PFSK-1 (cell line): Measurements from ENCODE around the gene RABGAP1L.

Source experiments
- FOXP2 ChIP-seq: optimal IDR thresholded peaks from 2 replicates; pipeline ENCODE3; 2011; ENCODE audit warnings: borderline replicate concordance, control low read depth, inconsistent platforms; ENCODE audit not compliant: insufficient read depth; ENCODE audit errors: extremely low read length, extremely low read depth
- POLR2AphosphoS5 ChIP-seq: IDR thresholded peaks from 2 replicates; pipeline ENCODE4 v1.6.1; 2012; ENCODE audit warnings: low read depth, mild to moderate bottlenecking, control low read depth, low read length, moderate library complexity
- REST ChIP-seq, 2 experiments: IDR thresholded peaks; 2 replicates each; pipeline versions ENCODE4 v1.6.1 to v1.8.0; 2011 to 2012; ENCODE audit warnings: low read depth in 2 of 2, low read length in 2 of 2, control low read depth in 1 of 2, inconsistent platforms in 1 of 2, mild to moderate bottlenecking in 1 of 2, moderate library complexity in 1 of 2; ENCODE audit not compliant: insufficient read depth in 1 of 2
- SIN3A ChIP-seq: IDR thresholded peaks from 2 replicates; pipeline ENCODE4 v1.6.1; 2012; ENCODE audit warnings: mild to moderate bottlenecking, low read length, moderate library complexity, borderline replicate concordance; ENCODE audit not compliant: insufficient read depth
- TAF1 ChIP-seq: IDR thresholded peaks from 2 replicates; pipeline ENCODE4 v1.6.1; 2012; ENCODE audit warnings: low read length, control low read depth, borderline replicate concordance; ENCODE audit not compliant: insufficient read depth

RABGAP1L gene

GRCh38 chr1:174480324-174480723 lies 321.0 kb downstream of the RABGAP1L start:
- TF ChIP-seq SIN3A (no peak), POLR2AphosphoS5 (no peak)

- TF ChIP-seq TAF1 (no peak), FOXP2 (no peak), SIN3A (no peak), REST (IDR thresholded peaks at IDR 0.05; ENCODE audit: insufficient read depth in 1 of 2, low read depth in 2 of 2, low read length in 2 of 2) (no peak), POLR2AphosphoS5 (no peak)
These were observed 332.3 kb downstream of the RABGAP1L start for GRCh38 chr1:174491606-174492005.

- no peak for TF ChIP-seq SIN3A
- TF ChIP-seq POLR2AphosphoS5: no peak
- TF ChIP-seq REST (IDR thresholded peaks at IDR 0.05; ENCODE audit: insufficient read depth in 1 of 2, low read depth in 2 of 2, low read length in 2 of 2): no peak
- no peak for TF ChIP-seq FOXP2
- no peak for TF ChIP-seq TAF1
These were observed 338.2 kb downstream of the RABGAP1L start for GRCh38 chr1:174497478-174497877.

- TF ChIP-seq POLR2AphosphoS5 (no peak), TAF1 (no peak), SIN3A (no peak), FOXP2 (no peak), REST (IDR thresholded peaks at IDR 0.05; ENCODE audit: insufficient read depth in 1 of 2, low read depth in 2 of 2, low read length in 2 of 2) (no peak)
These were observed 360.5 kb downstream of the RABGAP1L start for GRCh38 chr1:174519844-174520243.

- TF ChIP-seq REST (IDR thresholded peaks at IDR 0.05; ENCODE audit: insufficient read depth in 1 of 2, low read depth in 2 of 2, low read length in 2 of 2) (no peak), POLR2AphosphoS5 (no peak), FOXP2 (no peak), SIN3A (no peak)
These were observed 372.4 kb downstream of the RABGAP1L start for GRCh38 chr1:174531751-174532150.
